Natural killer cell treated with Interleukin-12 subunit alpha and Interleukin-12 subunit beta and Interleukin-15 and Interleukin-18, amount 100 ng/mL, for 72 hours (primary cell): ENCODE data around the gene NOTCH3. TPM values are rescaled to one million over a fixed set of nuclear protein-coding genes. Genes with fewer than 3 reads are reported as not detected.

Experiments
- ATAC-seq, 2 donors: fragments of 150-1000 bp; cut with Tn5 transposase in 1 of 2; sonication (Bioruptor Pico), chemical (Tn5 transposase) in 1 of 2; 2 replicates each; pipeline ENCODE4 v1.10.0; 2021
- DNase-seq: peaks from one replicate; pipeline ENCODE4 v3.0.0; 2022; ENCODE audit warnings: low spot score
- H3K27ac Mint-ChIP-seq, 2 donors: 1 replicate in 1 of 2; 2 replicates in 1 of 2; pipeline ENCODE4 v1.8.0; 2022; ENCODE audit warnings: mixed read lengths in 2 of 2, mild to moderate bottlenecking in 1 of 2, moderate library complexity in 1 of 2
- H3K27me3 Mint-ChIP-seq, 2 donors: 1 replicate in 1 of 2; 2 replicates in 1 of 2; pipeline ENCODE4 v1.8.0; 2022; ENCODE audit warnings: mixed read lengths in 2 of 2
- H3K36me3 Mint-ChIP-seq: one replicate; pipeline ENCODE4 v1.8.0; 2022; ENCODE audit warnings: mixed read lengths
- H3K4me1 Mint-ChIP-seq, 2 donors: 1 replicate in 1 of 2; 2 replicates in 1 of 2; pipeline ENCODE4 v1.8.0; 2022; ENCODE audit warnings: low read depth in 2 of 2, mixed read lengths in 2 of 2, mild to moderate bottlenecking in 1 of 2
- H3K4me3 Mint-ChIP-seq: one replicate; pipeline ENCODE4 v1.8.0; 2022; ENCODE audit warnings: mixed read lengths
- H3K9me3 Mint-ChIP-seq: 2 replicates; pipeline ENCODE4 v1.8.0; 2022; ENCODE audit warnings: mixed read lengths
- total RNA-seq, 2 donors: library from RNA; stranded (reverse); gene quantifications; one replicate each; pipeline ENCODE4 v1.2.3, GENCODE V29; 2022

The NOTCH3 gene
- total RNA-seq, 2 donors from 2014 or later = not detected

DNA sequence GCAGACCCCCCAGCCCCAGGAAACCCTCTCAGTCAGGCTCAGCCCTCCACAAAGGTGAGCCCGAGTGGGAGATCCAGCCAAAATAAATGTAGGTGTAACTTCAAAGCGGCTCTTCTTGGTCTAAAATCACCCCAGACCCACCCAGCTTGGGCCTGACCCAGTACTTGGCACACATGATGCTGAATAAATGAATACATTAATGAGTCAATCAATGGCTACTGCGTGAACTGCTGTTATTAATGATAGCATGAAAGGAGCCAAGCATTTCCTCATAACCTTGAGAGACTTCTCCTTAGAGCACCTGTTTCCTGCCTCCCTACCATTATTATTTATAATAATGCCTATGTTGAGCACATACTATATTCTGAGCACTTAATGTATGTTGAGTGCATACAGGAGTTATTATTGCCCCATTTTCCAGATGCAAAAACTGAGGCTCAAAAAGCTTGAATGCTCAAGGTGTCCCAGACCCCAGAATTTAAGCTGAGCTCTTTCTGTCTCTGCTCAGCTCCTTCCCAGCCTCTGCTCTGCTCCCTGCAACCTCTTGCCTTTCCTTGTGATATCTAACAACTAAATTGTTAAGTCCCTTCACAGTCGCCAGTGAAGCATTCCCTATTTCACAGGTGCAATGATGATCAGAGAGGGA, 4.3 kb downstream of the NOTCH3 start:
- Mint-ChIP-seq H3K4me3 (no peak overlapping the region), H3K9me3 (no peaks in the 10 kb centered on the region)

DNA sequence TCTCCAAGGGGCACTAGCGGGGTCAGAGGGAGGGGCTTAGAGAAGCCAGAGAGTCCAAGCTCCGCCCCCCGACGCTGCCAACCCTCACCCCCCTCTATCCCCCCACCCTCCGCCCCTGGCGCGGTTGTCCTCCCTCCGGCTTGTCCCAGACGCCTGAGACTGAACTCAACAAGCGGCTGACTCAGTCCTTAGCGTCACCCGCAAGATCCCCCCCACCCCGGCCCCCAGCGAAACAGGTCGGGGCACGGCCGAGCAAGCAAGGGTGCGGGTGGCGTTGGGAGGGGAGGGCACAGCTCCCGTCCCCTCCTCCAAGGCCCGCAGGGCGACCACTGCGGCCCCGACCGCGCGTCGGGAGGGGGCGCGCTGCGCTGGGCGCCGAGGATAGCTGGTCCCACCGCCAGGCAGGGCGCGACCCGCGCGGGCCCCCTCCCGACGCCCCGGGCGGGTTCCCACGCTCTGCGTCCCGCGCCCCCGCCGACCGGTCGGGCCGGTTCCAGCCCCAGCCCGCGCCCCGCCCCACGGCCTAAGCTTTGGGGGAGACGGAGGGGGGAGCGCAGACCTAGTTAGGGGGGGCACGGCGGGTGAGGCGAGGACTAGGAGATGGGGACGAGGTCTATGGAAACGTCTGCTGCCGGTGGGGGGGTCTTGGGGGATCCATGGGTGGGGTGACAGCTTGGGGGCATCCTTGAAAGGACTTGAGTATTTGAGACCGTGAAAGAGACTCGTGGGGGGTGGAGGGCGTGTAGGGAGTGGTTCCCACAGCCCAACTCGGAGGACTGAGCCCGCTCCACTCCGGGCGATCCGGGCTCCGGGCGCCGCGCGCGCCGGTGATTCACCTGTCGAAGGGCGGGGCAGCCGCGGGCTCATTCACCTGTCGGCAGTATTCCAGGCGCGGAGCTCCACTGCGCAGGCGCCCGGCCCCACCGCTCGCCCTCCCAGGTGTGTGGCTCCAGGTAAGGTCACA, 5.1 kb downstream of the NOTCH3 start:
- DNase-seq (no peak), ATAC-seq (no peak)
- Mint-ChIP-seq H3K27ac (no peak overlapping the region), H3K9me3 (no peaks in the 10 kb centered on the region), H3K4me3 (no peak overlapping the region), H3K36me3 (no peaks in the 10 kb centered on the region), H3K4me1 (peaks cover 16 to 19% of the 10 kb centered on the region in 2 donors), H3K27me3 (peaks cover 35 to 40% of the 10 kb centered on the region in 2 donors)

More for the DNA sequence above, 4.3 kb downstream of the NOTCH3 start:
- H3K4me1 Mint-ChIP-seq = peaks cover 16 to 19% of the 10 kb centered on the region in 2 donors
- H3K36me3 Mint-ChIP-seq = no peaks in the 10 kb centered on the region
- ATAC-seq (no peak), DNase-seq (no peak)
- peaks cover 40% of the 10 kb centered on the region in 2 donors for H3K27me3 Mint-ChIP-seq
- no peak overlapping the region for H3K27ac Mint-ChIP-seq

DNA sequence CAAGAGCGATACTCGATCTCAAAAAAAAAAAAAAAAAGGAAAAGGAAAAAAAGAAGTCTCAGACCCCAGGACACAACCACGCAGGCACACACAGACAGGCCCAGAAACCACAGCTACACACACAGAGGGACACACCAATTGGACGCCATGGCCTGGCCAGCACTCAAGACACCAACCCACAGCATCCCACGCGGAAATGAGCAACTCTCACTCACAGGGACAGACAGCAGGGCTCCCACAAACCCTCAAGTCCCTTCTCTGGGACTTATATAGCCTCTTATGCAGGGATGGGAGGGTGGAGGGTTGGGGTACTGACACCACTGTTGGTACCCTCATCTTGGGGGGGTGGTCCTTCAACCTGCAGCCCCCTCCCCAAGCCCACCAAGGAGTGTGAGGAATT, 5.9 kb downstream of the NOTCH3 start:
- no peaks in the 10 kb centered on the region for H3K36me3 Mint-ChIP-seq
- H3K27ac Mint-ChIP-seq = no peak overlapping the region
- H3K4me1 Mint-ChIP-seq = peaks cover 16 to 19% of the 10 kb centered on the region in 2 donors
- H3K9me3 Mint-ChIP-seq = no peaks in the 10 kb centered on the region
- DNase-seq (no peak), ATAC-seq (no peak)
- H3K4me3 Mint-ChIP-seq = peak overlapping the region; percentile 42
- H3K27me3 Mint-ChIP-seq = peaks cover 35 to 40% of the 10 kb centered on the region in 2 donors

DNA sequence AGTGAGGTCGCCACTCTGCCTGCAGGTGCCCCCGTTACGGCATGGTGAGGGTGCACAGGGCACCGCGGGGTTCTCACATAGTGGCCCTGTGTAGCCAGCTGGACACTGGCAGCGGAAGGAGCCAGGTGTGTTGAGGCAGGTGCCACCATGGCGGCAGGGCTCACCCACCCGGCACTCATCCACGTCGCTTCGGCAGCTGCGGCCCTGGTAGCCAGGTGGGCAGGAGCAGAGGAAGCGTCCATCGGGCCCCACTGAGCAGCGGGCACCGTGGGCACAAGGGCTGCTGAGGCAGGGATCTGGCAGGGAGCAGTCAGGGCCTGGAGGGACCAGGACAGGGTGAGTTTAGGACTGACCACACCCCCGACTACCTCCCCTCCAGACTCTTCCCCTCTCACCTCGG, 8.8 kb downstream of the NOTCH3 start:
- DNase-seq (no peak), ATAC-seq (no peak)
- no peaks in the 10 kb centered on the region for H3K9me3 Mint-ChIP-seq
- H3K27me3 Mint-ChIP-seq = peaks cover 19 to 22% of the 10 kb centered on the region in 2 donors
- no peaks in the 10 kb centered on the region for H3K36me3 Mint-ChIP-seq
- no peak overlapping the region for H3K4me3 Mint-ChIP-seq
- no peak overlapping the region for H3K27ac Mint-ChIP-seq
- peaks cover 8 to 10% of the 10 kb centered on the region in 2 donors for H3K4me1 Mint-ChIP-seq

DNA sequence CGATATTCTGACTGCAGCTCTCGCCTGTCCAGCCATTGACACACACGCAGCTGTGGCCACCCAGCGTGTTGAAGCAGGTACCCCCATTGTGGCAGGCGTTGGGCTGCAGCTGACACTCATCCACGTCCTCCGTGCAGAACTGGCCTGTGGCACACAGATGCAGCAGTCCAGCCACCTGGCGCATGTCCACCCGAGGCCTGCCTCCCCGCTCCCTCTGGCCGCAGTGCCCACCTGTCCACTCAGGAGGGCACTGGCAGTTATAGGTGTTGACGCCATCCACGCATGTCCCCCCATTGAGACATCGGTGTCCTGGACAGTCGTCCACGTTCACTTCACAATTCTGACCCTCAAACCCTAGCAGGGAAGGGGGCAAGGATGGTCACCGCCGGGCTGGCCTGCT, 9.3 kb downstream of the NOTCH3 start:
- no peaks in the 10 kb centered on the region for H3K9me3 Mint-ChIP-seq

DNA sequence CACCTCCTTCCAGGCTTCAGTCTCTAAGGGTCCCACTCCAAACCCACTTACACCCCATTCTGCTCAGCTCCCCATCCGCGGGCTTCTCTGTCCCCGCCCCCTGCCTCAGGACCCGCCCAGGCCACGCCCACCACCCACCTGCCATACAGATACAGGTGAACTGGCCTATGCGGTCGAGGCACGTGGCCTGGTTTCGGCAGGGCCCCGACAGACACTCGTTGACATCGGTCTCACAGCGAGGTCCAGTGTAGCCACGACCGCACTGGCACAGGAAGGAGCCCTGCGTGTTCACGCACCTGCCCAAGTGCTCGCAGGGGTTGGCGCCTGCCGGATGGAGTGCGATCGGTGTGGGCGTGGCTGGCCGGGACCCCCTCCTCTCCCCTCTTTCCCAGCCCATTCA, 11.9 kb downstream of the NOTCH3 start:
- Mint-ChIP-seq H3K4me1 (no peaks in the 10 kb centered on the region), H3K27me3 (peaks cover under 1 to 7% of the 10 kb centered on the region in 2 donors), H3K4me3 (no peak overlapping the region), H3K27ac (no peak overlapping the region), H3K36me3 (no peaks in the 10 kb centered on the region), H3K9me3 (no peaks in the 10 kb centered on the region)
- DNase-seq (no peak), ATAC-seq (no peak)

More for the DNA sequence above, 9.3 kb downstream of the NOTCH3 start:
- Mint-ChIP-seq H3K4me1 (peaks cover 8% of the 10 kb centered on the region in 2 donors), H3K4me3 (no peak overlapping the region), H3K27me3 (peaks cover 14 to 19% of the 10 kb centered on the region in 2 donors), H3K27ac (no peak overlapping the region), H3K36me3 (no peaks in the 10 kb centered on the region)
- ATAC-seq = no peak
- DNase-seq = no peak

DNA sequence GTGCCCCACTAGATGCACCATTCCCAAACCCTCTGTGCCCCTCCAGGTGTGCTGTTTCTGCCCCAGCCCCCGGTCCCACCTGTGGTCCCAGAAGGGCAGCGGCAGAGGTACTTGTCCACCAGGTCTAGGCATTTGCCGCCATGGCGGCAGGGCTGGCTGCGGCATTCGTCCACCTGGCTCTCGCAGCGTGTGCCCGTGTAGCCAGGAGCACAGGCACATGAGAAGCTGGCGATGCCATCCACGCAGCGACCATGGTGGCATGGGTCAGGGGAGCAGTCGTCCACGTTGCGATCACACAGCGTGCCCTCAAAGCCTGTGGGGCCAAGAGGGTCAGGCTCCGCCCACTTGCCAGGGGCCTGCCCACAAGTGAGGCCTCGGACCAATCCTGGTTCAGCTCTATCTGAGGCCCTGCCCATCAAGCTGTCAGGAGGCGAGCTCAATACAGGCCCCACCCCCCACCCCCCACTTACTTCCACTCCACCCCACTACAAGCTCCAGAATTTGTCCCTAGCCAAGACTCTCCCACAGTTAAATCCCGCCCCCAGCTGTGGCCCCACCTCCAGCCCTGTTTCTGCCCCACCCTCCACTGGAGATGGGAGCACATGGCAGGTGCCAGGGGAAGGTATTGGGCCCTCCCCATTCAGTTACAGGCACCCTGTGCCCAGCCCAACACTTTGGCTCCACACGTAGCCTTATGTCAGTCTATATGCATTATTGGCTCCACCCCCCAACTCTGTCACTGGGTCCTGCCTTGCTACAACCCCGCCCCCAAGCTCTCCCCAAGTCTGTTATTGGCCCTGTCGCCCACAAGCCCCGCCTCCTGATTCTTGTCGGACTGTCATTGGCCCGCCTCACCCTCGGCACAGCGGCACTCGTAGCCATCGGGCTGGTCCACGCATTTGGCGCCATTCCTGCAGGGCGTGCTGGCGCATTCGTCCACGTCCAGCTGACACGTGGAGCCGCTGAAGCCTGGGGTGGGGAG, 13.5 kb downstream of the NOTCH3 start:
- no peak overlapping the region for H3K4me3 Mint-ChIP-seq
- no peak for DNase-seq
- H3K4me1 Mint-ChIP-seq = no peaks in the 10 kb centered on the region
- peaks cover 0 to 5% of the 10 kb centered on the region in 2 donors for H3K27me3 Mint-ChIP-seq
- ATAC-seq = no peak
- no peak overlapping the region for H3K27ac Mint-ChIP-seq
- H3K36me3 Mint-ChIP-seq = no peaks in the 10 kb centered on the region
- H3K9me3 Mint-ChIP-seq = no peaks in the 10 kb centered on the region

DNA sequence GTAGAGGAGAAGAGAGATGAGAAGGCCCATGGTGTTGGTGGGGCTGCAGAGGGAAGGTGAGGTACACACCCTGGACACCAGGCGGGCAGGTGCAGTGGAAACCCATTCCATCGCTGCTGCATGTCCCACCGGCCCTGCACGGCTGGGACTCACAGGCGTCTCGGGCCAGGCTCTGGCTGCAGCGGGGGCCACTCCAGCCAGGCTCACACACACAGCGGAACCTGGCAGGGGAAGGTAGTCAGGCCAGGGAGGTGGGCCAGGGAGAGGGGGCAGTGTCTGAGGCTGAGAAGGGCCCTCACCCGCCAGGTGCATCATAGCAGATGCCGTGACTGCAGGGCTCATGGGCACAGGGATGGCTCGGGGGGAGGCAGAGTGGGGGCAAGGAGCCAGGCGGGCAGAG, 15.6 kb downstream of the NOTCH3 start:
- ATAC-seq (peak in 1 of 2 donors; percentile 17), DNase-seq (no peak)
- Mint-ChIP-seq H3K36me3 (no peaks in the 10 kb centered on the region), H3K27ac (no peak overlapping the region), H3K4me3 (no peak overlapping the region), H3K27me3 (no peaks in the 10 kb centered on the region), H3K9me3 (no peaks in the 10 kb centered on the region), H3K4me1 (peaks cover 0 to 3% of the 10 kb centered on the region in 2 donors)

DNA sequence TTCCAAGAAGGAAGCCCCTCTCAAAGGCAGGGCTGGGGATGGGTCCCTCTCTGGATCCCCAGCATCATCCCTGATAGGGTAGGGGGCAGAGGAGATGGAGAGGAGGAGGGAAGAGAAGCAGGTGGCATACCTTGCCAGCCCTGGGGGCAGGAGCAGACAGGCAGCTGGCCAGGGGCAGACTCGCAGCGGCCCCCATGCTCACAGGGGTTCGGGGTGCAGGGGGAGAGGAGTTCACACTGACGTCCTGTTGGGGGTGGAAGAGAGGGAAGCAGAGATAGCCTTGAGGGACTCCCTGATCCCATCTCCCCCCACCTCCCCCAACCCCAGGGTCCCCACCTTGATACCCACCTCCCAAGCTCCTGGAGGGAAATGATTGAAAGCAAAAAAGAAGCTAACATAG, 16.0 kb downstream of the NOTCH3 start:
- DNase-seq (no peak), ATAC-seq (no peak)
- no peak overlapping the region for H3K4me3 Mint-ChIP-seq
- H3K27me3 Mint-ChIP-seq = peaks cover 0 to under 1% of the 10 kb centered on the region in 2 donors
- no peaks in the 10 kb centered on the region for H3K9me3 Mint-ChIP-seq
- no peak overlapping the region for H3K27ac Mint-ChIP-seq
- H3K4me1 Mint-ChIP-seq = peaks cover 0 to 3% of the 10 kb centered on the region in 2 donors
- H3K36me3 Mint-ChIP-seq = no peaks in the 10 kb centered on the region

DNA sequence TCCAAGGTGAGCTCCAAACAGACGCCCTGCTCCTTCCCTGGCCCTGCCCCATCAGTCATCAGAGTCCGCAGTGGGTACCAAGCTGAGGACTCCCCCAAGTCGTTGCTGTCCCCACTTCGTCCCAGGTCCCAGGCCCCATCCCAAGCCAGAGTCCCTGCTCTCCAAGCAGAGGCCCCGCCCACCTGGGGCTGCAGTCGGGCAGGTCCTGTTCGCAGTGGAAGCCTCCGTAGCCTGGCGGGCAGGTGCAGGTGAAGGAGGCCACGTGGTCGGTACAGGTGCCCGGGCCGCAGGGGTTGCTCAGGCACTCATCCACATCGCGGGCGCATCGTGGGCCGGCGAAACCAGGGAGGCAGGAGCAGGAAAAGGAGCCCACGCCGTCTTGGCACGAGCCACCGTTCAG, 19.4 kb downstream of the NOTCH3 start:
- Mint-ChIP-seq H3K4me1 (peaks cover 7% of the 10 kb centered on the region in 2 donors), H3K4me3 (no peak overlapping the region), H3K9me3 (no peaks in the 10 kb centered on the region), H3K27ac (no peak overlapping the region), H3K27me3 (peaks cover 6 to 8% of the 10 kb centered on the region in 2 donors), H3K36me3 (no peaks in the 10 kb centered on the region)
- no peak for ATAC-seq
- DNase-seq = no peak

DNA sequence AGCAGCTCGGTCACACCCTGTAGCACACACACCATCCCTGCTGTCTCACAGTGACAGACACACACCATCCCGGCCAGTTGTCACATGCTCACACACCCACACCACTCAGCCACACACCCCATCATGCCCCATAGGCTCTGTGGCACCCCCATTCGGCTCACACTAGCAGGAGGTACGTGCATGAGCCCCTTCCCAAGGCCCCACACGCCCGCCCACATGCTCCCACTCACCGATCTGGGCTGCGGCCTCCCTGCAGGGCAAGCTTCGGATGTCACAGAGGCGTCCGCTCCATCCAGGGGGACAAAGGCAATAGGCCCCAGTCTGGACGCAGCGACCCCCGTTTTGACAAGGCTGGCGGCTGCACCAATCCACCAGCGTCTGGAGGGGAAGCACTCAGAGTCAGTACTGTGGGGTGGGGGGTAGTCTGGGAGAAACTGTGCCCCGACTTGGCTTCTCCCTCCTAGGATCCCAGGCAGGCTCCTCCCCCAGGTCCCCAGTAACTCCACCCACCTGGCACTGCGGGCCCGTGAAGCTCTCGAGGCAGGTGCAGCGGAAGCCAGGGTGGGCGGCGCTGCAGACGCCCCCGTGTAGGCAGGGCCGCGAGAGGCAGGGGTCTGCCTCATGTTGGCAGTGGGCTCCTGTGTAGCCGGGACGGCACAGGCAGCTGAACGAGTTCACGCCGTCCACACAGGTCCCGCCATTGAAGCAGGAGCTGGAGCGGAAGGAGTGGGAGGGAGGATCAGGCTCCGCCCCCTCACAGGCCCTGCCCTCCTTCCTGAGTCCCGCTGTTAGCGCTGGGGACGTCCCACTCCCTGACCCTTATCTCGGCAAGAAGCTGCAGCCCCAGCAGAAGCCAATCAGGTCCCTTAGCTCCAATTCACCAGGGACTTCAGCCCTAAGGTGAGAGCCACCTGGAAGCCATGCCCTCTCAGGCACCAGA, 20.1 kb downstream of the NOTCH3 start:
- DNase-seq (no peak), ATAC-seq (peak in 1 of 2 donors; percentile 59)
- Mint-ChIP-seq H3K36me3 (no peaks in the 10 kb centered on the region), H3K4me3 (no peak overlapping the region), H3K4me1 (peaks cover 7% of the 10 kb centered on the region in 2 donors), H3K27me3 (peaks cover 8 to 11% of the 10 kb centered on the region in 2 donors), H3K9me3 (no peaks in the 10 kb centered on the region), H3K27ac (no peak overlapping the region)

DNA sequence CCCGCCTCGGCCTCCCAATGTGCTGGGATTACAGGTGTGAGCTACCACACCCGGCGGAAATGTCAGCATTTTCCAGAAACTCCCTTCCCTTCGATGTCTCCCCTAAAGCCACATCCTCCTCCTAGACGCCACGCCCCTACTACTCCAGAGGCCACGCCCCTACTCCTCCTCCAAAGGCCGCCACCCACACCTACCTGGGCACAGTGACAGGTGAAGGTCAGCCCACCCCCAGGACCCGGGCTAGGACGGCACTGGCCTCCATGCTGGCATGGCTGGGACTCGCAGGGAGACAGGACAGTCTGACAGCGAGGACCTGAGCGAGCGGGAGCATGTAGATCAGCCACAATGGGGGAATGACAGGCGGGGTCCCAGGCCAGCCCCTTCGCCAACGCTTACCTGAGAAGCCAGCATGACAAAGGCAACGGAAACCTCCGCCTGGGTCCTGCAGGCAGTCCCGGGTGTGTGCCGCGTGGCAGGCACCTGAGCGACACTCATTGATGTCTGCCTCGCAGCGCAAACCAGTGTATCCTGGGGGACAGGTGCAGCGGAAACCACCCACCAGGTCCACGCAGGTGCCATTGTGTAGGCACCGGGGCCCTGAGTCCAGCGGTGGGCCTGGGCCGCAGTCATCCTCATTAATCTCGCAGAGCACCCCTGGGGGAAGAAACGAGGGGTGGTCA, 22.0 kb downstream of the NOTCH3 start:
- peaks cover 11 to 17% of the 10 kb centered on the region in 2 donors for H3K27me3 Mint-ChIP-seq
- DNase-seq (no peak), ATAC-seq (no peak)
- no peaks in the 10 kb centered on the region for H3K9me3 Mint-ChIP-seq
- H3K27ac Mint-ChIP-seq = no peak overlapping the region
- no peaks in the 10 kb centered on the region for H3K36me3 Mint-ChIP-seq
- peaks cover 7% of the 10 kb centered on the region in 2 donors for H3K4me1 Mint-ChIP-seq
- H3K4me3 Mint-ChIP-seq = no peak overlapping the region
